OCI-LY7 (cell line): ENCODE data around the gene SPSB1. TPM values are rescaled to one million over a fixed set of nuclear protein-coding genes. Genes with fewer than 3 reads are reported as not detected.

Source experiments
- BruUV-seq: library from RNA; stranded (reverse); fragments of 400-500 nt; replicated peaks from 2 replicates; lab custom pipeline; 2021; lab: Mats Ljungman, UMichigan
- CTCF ChIA-PET: fragments of 300-600 bp; sonication (Branson Sonifier 250); formaldehyde crosslinking; loops from one replicate; lab custom pipeline; 2022; ENCODE audit warnings: antibody characterized with exemption; ENCODE audit not compliant: unreplicated experiment; lab: Charles Lee
- POLR2A ChIA-PET: fragments of 300-600 bp; sonication (Branson Sonifier 250); formaldehyde crosslinking; loops from one replicate; lab custom pipeline; 2022; ENCODE audit warnings: antibody characterized with exemption; lab: Charles Lee
- DNase-seq: peaks from one replicate; pipeline ENCODE4 v3.0.0-alpha.2; 2015; ENCODE audit warnings: low spot score
- H2AFZ ChIP-seq: fragments of 200-600 bp; sonication (generic), shearing (Covaris generic); 2 replicates; pipeline ENCODE4 v1.6.1; 2014; ENCODE audit warnings: mild to moderate bottlenecking, antibody characterized with exemption, low read length, moderate library complexity
- H3K27ac ChIP-seq: fragments of 200-600 bp; sonication (generic); 2 replicates; pipeline ENCODE4 v1.5.1; 2014; ENCODE audit warnings: mixed run types, low read depth, mild to moderate bottlenecking, moderate library complexity, low read length, inconsistent platforms; ENCODE audit not compliant: poor library complexity, severe bottlenecking
- H3K36me3 ChIP-seq: fragments of 200-600 bp; sonication (generic); 2 replicates; pipeline ENCODE4 v1.6.1; 2014; ENCODE audit warnings: mild to moderate bottlenecking, antibody characterized with exemption, low read length, moderate library complexity, mixed read lengths; ENCODE audit not compliant: insufficient read depth
- H3K4me1 ChIP-seq: fragments of 200-600 bp; sonication (generic); 2 replicates; pipeline ENCODE4 v1.5.1; 2014; ENCODE audit warnings: mild to moderate bottlenecking, low read length; ENCODE audit not compliant: insufficient read depth, poor library complexity, severe bottlenecking
- H3K4me2 ChIP-seq: fragments of 200-600 bp; sonication (generic); 2 replicates; pipeline ENCODE4 v1.6.1; 2014; ENCODE audit warnings: mild to moderate bottlenecking, low read length
- H3K4me3 ChIP-seq: fragments of 200-600 bp; sonication (generic); 2 replicates; pipeline ENCODE4 v1.5.1; 2014; ENCODE audit warnings: mild to moderate bottlenecking, low read depth, low read length; ENCODE audit not compliant: poor library complexity, severe bottlenecking
- H3K79me2 ChIP-seq: fragments of 200-600 bp; sonication (generic); 2 replicates; pipeline ENCODE4 v1.6.1; 2016; ENCODE audit warnings: low read depth, mild to moderate bottlenecking, low read length, moderate library complexity, mixed read lengths; ENCODE audit not compliant: insufficient read depth
- H3K9me2 ChIP-seq: fragments of 200-600 bp; sonication (generic); 2 replicates; pipeline ENCODE4 v1.6.1; 2016; ENCODE audit warnings: mild to moderate bottlenecking, low read length, mixed read lengths; ENCODE audit not compliant: insufficient read depth
- H3K9me3 ChIP-seq: fragments of 200-600 bp; sonication (generic); 2 replicates; pipeline ENCODE4 v1.6.1; 2014; ENCODE audit warnings: mild to moderate bottlenecking, mixed run types, low read length, mixed read lengths
- H4K20me1 ChIP-seq: fragments of 200-600 bp; sonication (generic); 2 replicates; pipeline ENCODE4 v1.6.1; 2014; ENCODE audit warnings: mild to moderate bottlenecking, antibody characterized with exemption, low read length, moderate library complexity, mixed read lengths; ENCODE audit not compliant: insufficient read depth
- CTCF ChIP-seq: fragments of 200-600 bp; sonication (generic); conservative IDR thresholded peaks from 2 replicates; pipeline ENCODE4 v1.5.1; 2014; ENCODE audit warnings: mild to moderate bottlenecking, antibody characterized with exemption, low read length, moderate library complexity, mixed read lengths
- EZH2phosphoT487 ChIP-seq: fragments of 200-600 bp; sonication (generic); IDR thresholded peaks from 2 replicates; pipeline ENCODE4 v1.6.1; 2018; ENCODE audit warnings: low read depth, borderline replicate concordance, mild to moderate bottlenecking, mixed run types, antibody characterized with exemption, low read length, moderate library complexity, mixed read lengths
- intact Hi-C: fragments of 100-400 bp; cut with micrococcal nuclease; formaldehyde crosslinking; loops from one replicate; pipeline ENCODE4 v1.10.0; 2022; ENCODE audit not compliant: unreplicated experiment
- total RNA-seq, 2 experiments: library from RNA; depleted of rRNA in 1 of 2; stranded (reverse); fragments of >200 nt in 1 of 2; shearing (Covaris generic) in 1 of 2; gene quantifications; 2 replicates each; pipeline ENCODE4 v1.2.3, GENCODE V29; 2014 to 2022

The SPSB1 gene
- total RNA-seq, 2 experiments from 2014 or later, result 1.2 to 14.0 TPM

GRCh38 chr1:9368356-9368755, 75.7 kb downstream of the SPSB1 start:
- Histone ChIP-seq H3K9me3 (no peaks in the 10 kb centered on the region), H3K36me3 (no peaks in the 10 kb centered on the region), H3K79me2 (no peaks in the 10 kb centered on the region), H2AFZ (no peak overlapping the region), H3K27ac (no peak overlapping the region), H3K9me2 (no peaks in the 10 kb centered on the region), H4K20me1 (no peaks in the 10 kb centered on the region), H3K4me3 (no peak overlapping the region), H3K4me1 (peaks cover 10% of the 10 kb centered on the region), H3K4me2 (no peak overlapping the region)
- POLR2A ChIA-PET, result interaction anchor here (1.4 kb wide), 1 partner anchor 32 kb away, joined by 3 read pairs; no protein-coding TSS in a partner anchor
- BruUV-seq, result no TSS peak
- CTCF ChIA-PET, result no interaction called here
- TF ChIP-seq EZH2phosphoT487 (no peak), CTCF (no peak)
- intact Hi-C loops, result no loop called here
- DNase-seq, result no peak

GRCh38 chr1:9369964-9370788, 77.5 kb downstream of the SPSB1 start:
- Histone ChIP-seq H3K4me2 (no peak overlapping the region), H3K4me1 (peaks cover 10% of the 10 kb centered on the region), H3K4me3 (no peak overlapping the region), H3K36me3 (no peaks in the 10 kb centered on the region), H3K9me3 (no peaks in the 10 kb centered on the region), H4K20me1 (no peaks in the 10 kb centered on the region), H2AFZ (no peak overlapping the region), H3K9me2 (no peaks in the 10 kb centered on the region), H3K27ac (no peak overlapping the region), H3K79me2 (no peaks in the 10 kb centered on the region)
- TF ChIP-seq CTCF (no peak), EZH2phosphoT487 (no peak)
- no TSS peak for BruUV-seq
- ChIA-PET POLR2A (interaction anchor here (0.6 to 1.4 kb wide), 2 partner anchors 30 to 530 kb away, joined by 3 read pairs; no protein-coding TSS in a partner anchor), CTCF (no interaction called here)
- intact Hi-C loops, result no loop called here
- DNase-seq, result no peak
